ENCODE results near the gene EYS. TPM values are rescaled to one million over a fixed set of nuclear protein-coding genes. Genes with fewer than 3 reads are reported as not detected.

EYS gene
- total RNA-seq, 2 experiments from 2014 or later = not detected

DNA sequence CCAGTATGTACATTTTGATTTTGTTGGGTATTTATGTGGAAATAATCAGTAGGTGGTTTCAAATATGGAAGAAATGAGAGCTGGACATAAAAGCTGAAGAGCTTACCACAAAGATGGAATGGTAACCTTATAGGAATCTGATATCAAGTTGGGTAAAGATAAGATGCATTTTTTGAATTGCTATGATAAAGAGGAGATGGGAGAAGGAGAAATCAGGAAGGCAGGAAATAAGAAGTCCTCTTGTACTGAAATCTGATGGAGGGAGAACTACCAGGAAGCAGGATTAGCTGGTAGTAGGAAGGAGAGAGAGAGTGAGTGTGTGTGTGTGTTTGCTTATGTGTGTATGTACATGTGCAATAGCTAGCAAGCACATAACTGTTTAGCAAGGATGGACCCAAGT lies 1603.0 kb downstream of the EYS start:
- DNase-seq (no peak), ATAC-seq (ENCODE audit: low read depth) (no peak)
- Mint-ChIP-seq H3K27me3 (no peaks in the 10 kb centered on the region), H3K36me3 (no peaks in the 10 kb centered on the region), H3K9me3 (peaks cover 2% of the 10 kb centered on the region), H3K4me3 (no peak overlapping the region), H3K4me1 (no peaks in the 10 kb centered on the region), H3K27ac (no peak overlapping the region)
- POLR2A ChIA-PET = no interaction called here

DNA sequence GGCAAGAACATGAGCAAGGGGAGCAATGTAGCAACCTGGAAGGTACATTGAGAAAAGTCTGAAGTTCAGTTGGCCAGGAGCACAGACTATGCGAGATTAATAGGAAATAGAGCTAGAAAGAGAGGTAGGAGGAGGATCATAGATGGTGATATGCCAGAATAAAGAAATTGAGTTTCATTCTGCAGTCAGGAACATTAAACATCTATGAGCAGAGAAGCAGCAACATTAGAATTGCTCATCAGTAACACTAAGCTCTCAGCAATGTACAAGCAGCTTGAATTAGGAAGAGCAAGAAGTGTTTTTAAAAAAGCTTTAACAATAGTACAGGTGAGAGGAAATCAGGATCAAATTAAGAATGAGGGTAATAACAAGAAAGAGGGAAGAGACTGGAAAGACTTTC lies 1603.5 kb downstream of the EYS start:
- POLR2A ChIA-PET = no interaction called here
- H3K27me3 Mint-ChIP-seq = no peaks in the 10 kb centered on the region

DNA sequence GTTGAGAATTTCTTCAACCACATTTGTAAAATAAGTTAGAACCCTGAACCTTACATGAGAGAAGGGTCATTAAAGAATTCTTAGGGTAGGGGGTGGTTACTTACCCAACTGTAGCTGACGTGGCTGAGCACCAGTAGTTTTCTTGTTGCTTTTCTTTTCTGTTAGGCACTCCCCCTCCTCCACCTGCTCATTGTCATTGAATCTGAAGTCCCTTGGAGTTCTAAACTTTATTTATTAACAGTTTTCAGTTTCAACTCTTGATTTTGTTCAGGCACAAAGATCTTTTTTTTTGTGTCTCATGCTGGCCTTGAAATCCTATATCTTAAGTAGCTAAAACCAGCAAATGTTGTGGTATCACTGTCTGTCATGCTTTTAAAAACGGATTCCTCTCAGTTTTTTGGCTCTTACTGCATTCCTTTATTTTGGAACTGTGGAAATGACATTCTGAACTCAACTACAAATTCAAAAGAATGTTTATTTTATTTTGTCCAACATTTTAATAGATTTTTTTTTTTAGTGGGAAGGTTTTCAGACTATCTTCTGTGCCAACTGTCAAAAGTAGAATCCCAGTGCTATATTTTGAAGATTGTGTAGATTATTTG lies 1606.2 kb downstream of the EYS start:
- Mint-ChIP-seq H3K9me3 (peaks cover 4% of the 10 kb centered on the region), H3K27ac (no peak overlapping the region), H3K4me3 (no peak overlapping the region), H3K4me1 (no peaks in the 10 kb centered on the region), H3K27me3 (no peaks in the 10 kb centered on the region), H3K36me3 (no peaks in the 10 kb centered on the region)
- DNase-seq = no peak
- no peak for ATAC-seq (ENCODE audit: low read depth)
- POLR2A ChIA-PET = no interaction called here

More for the DNA sequence above, 1603.5 kb downstream of the EYS start:
- H3K27ac Mint-ChIP-seq = no peak overlapping the region
- H3K4me3 Mint-ChIP-seq = no peak overlapping the region
- H3K4me1 Mint-ChIP-seq = no peaks in the 10 kb centered on the region
- ATAC-seq (ENCODE audit: low read depth) (no peak), DNase-seq (no peak)
- H3K9me3 Mint-ChIP-seq = peaks cover under 1% of the 10 kb centered on the region
- H3K36me3 Mint-ChIP-seq = no peaks in the 10 kb centered on the region

- DNase-seq (no peak), ATAC-seq (ENCODE audit: low read depth) (no peak)
- H3K4me3 Mint-ChIP-seq = no peak overlapping the region
- POLR2A ChIA-PET = no interaction called here
- no peaks in the 10 kb centered on the region for H3K27me3 Mint-ChIP-seq
- no peaks in the 10 kb centered on the region for H3K36me3 Mint-ChIP-seq
- H3K27ac Mint-ChIP-seq = no peak overlapping the region
- H3K4me1 Mint-ChIP-seq = no peaks in the 10 kb centered on the region
- peaks cover 11% of the 10 kb centered on the region for H3K9me3 Mint-ChIP-seq
Measured at GRCh38 chr6:64090352-64090751, 1616.7 kb downstream of the EYS start.

DNA sequence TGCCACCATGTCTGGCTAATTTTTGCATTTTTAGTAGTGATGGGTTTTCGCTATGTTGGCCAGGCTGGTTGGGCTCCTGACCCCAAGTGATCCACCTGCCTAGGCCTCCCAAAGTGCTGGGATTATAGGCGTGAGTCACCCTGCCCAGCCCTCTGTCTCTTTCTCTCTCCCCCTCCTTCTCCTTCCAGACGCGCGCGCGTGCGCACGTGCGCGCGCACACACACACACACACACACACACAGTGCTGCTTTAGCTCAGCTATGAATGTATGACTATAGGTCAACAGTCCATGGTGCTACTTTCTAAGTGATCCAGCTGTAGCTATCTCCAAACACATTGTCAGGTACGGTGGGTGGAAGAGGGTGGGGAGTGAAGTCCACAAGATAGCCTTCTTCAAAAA lies 1621.9 kb downstream of the EYS start:
- Mint-ChIP-seq H3K4me3 (no peak overlapping the region), H3K9me3 (peaks cover 2% of the 10 kb centered on the region), H3K27ac (no peak overlapping the region), H3K36me3 (no peaks in the 10 kb centered on the region), H3K4me1 (no peaks in the 10 kb centered on the region), H3K27me3 (no peaks in the 10 kb centered on the region)
- no peak for ATAC-seq (ENCODE audit: low read depth)
- DNase-seq = no peak
- POLR2A ChIA-PET = no interaction called here

- no peak for DNase-seq
Measured at GRCh38 chr6:64084185-64084663, 1622.8 kb downstream of the EYS start.

DNA sequence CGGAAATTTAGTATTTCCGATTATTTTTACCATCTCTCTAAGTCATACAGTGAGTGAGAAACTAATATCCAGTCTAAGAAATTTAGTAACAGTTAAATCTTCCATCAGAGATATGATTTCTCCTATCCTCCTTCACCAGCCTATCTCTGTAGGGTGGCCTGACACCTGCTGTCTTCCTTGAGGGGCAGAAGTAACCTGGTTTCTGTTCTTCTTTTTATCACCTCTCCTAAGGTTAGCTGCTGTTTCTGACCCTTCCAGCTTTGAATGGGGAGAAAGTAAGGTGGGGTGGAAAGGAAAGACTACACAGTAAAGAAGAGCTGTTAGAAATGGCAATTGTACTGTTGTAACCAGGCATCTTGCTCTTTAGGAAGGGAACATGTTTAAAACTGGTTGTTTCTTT lies 1623.8 kb downstream of the EYS start:
- POLR2A ChIA-PET = no interaction called here
- ATAC-seq (ENCODE audit: low read depth) = no peak
- Mint-ChIP-seq H3K27me3 (no peaks in the 10 kb centered on the region), H3K9me3 (peaks cover 4% of the 10 kb centered on the region), H3K4me1 (no peaks in the 10 kb centered on the region), H3K36me3 (no peaks in the 10 kb centered on the region), H3K4me3 (no peak overlapping the region), H3K27ac (no peak overlapping the region)
- no peak for DNase-seq

More at GRCh38 chr6:64084185-64084663, 1622.8 kb downstream of the EYS start:
- Mint-ChIP-seq H3K4me1 (no peaks in the 10 kb centered on the region), H3K9me3 (peaks cover 4% of the 10 kb centered on the region), H3K36me3 (no peaks in the 10 kb centered on the region), H3K27ac (no peak overlapping the region), H3K27me3 (no peaks in the 10 kb centered on the region), H3K4me3 (no peak overlapping the region)
- POLR2A ChIA-PET = no interaction called here
- ATAC-seq (ENCODE audit: low read depth) = no peak

DNA sequence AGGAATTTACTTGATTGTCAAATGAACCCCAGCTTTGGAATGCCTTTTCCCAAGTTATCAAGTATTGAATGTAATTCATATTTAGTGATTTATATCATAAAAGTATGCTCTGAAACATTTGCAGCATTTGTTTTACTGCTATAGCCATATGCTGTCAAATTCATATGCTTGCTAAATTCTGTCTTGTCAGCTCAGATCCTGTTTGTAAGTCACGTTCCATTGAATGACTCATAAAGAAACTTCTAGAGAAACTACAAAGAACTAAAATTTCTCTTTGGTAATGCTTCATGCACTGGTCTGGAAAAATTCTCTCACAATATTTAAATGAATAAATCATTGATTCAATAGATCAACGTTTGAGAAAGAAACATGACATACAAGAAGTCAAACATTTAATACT lies 1625.6 kb downstream of the EYS start:
- ATAC-seq (ENCODE audit: low read depth) (no peak), DNase-seq (no peak)
- no peaks in the 10 kb centered on the region for H3K27me3 Mint-ChIP-seq
- H3K9me3 Mint-ChIP-seq = peaks cover 4% of the 10 kb centered on the region
- H3K27ac Mint-ChIP-seq = no peak overlapping the region
- POLR2A ChIA-PET = no interaction called here
- no peaks in the 10 kb centered on the region for H3K4me1 Mint-ChIP-seq
- no peak overlapping the region for H3K4me3 Mint-ChIP-seq
- no peaks in the 10 kb centered on the region for H3K36me3 Mint-ChIP-seq

DNA sequence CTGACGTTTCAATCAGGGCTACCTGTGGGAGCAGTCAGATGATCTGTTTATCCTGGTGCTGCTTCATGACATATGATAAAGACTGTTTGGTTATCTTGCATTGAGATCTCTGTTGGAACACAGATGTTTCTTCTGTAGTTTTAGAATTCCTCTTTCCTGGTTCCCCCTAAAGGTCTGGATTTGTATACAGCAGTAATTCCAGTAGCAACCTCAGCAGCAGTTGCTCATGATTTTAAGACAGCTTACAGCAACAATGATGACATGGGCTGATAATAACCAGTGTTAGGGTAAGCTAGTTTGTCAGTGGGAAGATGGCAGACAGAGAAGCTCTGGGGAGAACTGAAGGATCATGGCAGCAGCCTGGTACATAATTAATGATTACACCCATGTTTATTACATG lies 1632.0 kb downstream of the EYS start:
- ATAC-seq (ENCODE audit: low read depth) (no peak), DNase-seq (no peak)
- POLR2A ChIA-PET = no interaction called here
- Mint-ChIP-seq H3K36me3 (no peaks in the 10 kb centered on the region), H3K4me1 (no peaks in the 10 kb centered on the region), H3K9me3 (peaks cover 2% of the 10 kb centered on the region), H3K27ac (no peak overlapping the region), H3K4me3 (no peak overlapping the region), H3K27me3 (no peaks in the 10 kb centered on the region)

DNA sequence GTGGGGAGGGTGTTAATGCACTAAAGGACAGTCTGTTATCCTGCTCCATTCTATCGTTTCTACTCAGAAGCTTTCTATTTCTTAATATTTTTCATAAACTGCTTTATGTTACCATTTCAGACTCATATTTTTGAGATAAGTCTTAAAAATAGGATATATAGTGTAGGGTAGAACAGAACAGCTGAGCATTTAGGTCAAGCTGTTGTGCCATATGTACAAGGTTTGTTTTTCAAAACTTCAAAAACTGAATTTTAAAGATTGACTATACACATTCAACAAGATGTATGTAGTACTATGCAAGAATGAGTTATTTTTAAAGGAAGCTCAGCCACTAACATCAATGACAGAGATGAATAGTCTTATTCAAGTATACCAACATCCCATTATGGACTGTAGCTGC lies 1634.3 kb downstream of the EYS start:
- H3K27ac Mint-ChIP-seq = no peak overlapping the region
- DNase-seq (no peak), ATAC-seq (ENCODE audit: low read depth) (no peak)
- POLR2A ChIA-PET = no interaction called here
- H3K9me3 Mint-ChIP-seq = no peaks in the 10 kb centered on the region
- no peaks in the 10 kb centered on the region for H3K27me3 Mint-ChIP-seq
- H3K4me1 Mint-ChIP-seq = no peaks in the 10 kb centered on the region
- H3K4me3 Mint-ChIP-seq = no peak overlapping the region
- no peaks in the 10 kb centered on the region for H3K36me3 Mint-ChIP-seq

DNA sequence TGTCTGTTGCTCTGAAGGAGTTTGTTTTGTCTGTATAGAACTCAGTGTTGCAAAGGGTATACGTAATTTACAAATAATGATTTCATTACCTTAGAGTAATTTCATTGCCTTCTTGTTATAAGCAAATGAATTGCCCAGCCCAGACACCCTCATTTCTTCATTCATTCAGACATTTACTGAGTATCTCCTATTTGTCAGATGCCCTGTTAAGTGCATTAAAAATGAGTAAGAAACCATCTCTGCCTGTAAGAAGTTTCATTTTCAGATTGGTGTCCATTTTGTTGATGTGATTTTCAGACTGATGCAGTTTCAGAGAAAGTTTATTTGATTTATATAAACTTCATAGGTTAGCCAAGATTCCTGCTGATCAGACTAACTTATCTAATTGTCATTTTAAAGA lies 1642.1 kb downstream of the EYS start:
- no peak overlapping the region for H3K27ac Mint-ChIP-seq
- H3K27me3 Mint-ChIP-seq = no peaks in the 10 kb centered on the region
- no peaks in the 10 kb centered on the region for H3K36me3 Mint-ChIP-seq
- POLR2A ChIA-PET = no interaction called here
- H3K4me3 Mint-ChIP-seq = no peak overlapping the region
- no peak for DNase-seq
- H3K9me3 Mint-ChIP-seq = no peaks in the 10 kb centered on the region
- ATAC-seq (ENCODE audit: low read depth) = no peak
- no peaks in the 10 kb centered on the region for H3K4me1 Mint-ChIP-seq

GRCh38 chr6:64062960-64063683 lies 1643.9 kb downstream of the EYS start:
- H3K36me3 Mint-ChIP-seq = no peaks in the 10 kb centered on the region
- no peaks in the 10 kb centered on the region for H3K9me3 Mint-ChIP-seq
- POLR2A ChIA-PET = no interaction called here
- no peaks in the 10 kb centered on the region for H3K27me3 Mint-ChIP-seq
- ATAC-seq (ENCODE audit: low read depth) (no peak), DNase-seq (no peak)
- no peak overlapping the region for H3K27ac Mint-ChIP-seq
- H3K4me1 Mint-ChIP-seq = no peaks in the 10 kb centered on the region
- no peak overlapping the region for H3K4me3 Mint-ChIP-seq

GRCh38 chr6:64054861-64055260 lies 1652.2 kb downstream of the EYS start:
- no peak overlapping the region for H3K4me3 Mint-ChIP-seq
- no peaks in the 10 kb centered on the region for H3K27me3 Mint-ChIP-seq
- POLR2A ChIA-PET = no interaction called here
- no peak for DNase-seq
- H3K4me1 Mint-ChIP-seq = no peaks in the 10 kb centered on the region
- no peaks in the 10 kb centered on the region for H3K36me3 Mint-ChIP-seq
- no peak overlapping the region for H3K27ac Mint-ChIP-seq
- no peak for ATAC-seq (ENCODE audit: low read depth)
- H3K9me3 Mint-ChIP-seq = no peaks in the 10 kb centered on the region

DNA sequence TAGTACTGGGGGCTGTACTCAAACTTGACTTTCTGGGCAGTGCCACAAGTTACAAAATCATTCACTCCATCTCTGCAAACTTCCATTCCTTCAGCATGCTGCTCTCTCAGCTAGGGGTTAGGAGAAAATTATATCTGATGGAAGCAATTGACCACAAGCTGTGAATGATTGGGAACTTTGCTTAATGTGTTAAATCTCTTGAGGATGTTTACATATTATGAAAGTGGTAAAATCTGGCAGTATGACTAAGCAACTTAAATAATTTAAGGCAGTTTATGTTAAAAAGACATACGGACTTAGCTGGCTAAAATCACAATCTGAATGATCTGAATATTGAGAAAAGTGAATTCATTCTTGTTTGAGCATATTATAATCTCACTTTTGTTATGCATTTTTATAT lies 1656.4 kb downstream of the EYS start:
- POLR2A ChIA-PET = no interaction called here
- H3K4me1 Mint-ChIP-seq = no peaks in the 10 kb centered on the region
- H3K27ac Mint-ChIP-seq = no peak overlapping the region
- H3K27me3 Mint-ChIP-seq = no peaks in the 10 kb centered on the region
- no peaks in the 10 kb centered on the region for H3K9me3 Mint-ChIP-seq
- no peaks in the 10 kb centered on the region for H3K36me3 Mint-ChIP-seq
- DNase-seq = no peak
- H3K4me3 Mint-ChIP-seq = no peak overlapping the region
- ATAC-seq (ENCODE audit: low read depth) = no peak

Data from activated naive CD8-positive, alpha-beta T cell treated with anti-CD3 and anti-CD28 coated beads, Interleukin-2, amount 10 ng/mL, durations not matched to agents 7 days and 5 days (primary cell).